Measurements from ENCODE around the gene MYADML2. TPM values are rescaled to one million over a fixed set of nuclear protein-coding genes. Genes with fewer than 3 reads are reported as not detected.

The MYADML2 gene
- total and polyA plus RNA-seq, 2 of the 8 experiments (the other 6 are each of a cell fraction or from before 2014, with no cell fraction given): 0.26 to 0.47 TPM

GRCh38 chr17:81927653-81928543 lies 19.1 kb downstream of the MYADML2 start, which contains the start of gene MAFG (continued):
- TF ChIP-seq, protein P1, sequence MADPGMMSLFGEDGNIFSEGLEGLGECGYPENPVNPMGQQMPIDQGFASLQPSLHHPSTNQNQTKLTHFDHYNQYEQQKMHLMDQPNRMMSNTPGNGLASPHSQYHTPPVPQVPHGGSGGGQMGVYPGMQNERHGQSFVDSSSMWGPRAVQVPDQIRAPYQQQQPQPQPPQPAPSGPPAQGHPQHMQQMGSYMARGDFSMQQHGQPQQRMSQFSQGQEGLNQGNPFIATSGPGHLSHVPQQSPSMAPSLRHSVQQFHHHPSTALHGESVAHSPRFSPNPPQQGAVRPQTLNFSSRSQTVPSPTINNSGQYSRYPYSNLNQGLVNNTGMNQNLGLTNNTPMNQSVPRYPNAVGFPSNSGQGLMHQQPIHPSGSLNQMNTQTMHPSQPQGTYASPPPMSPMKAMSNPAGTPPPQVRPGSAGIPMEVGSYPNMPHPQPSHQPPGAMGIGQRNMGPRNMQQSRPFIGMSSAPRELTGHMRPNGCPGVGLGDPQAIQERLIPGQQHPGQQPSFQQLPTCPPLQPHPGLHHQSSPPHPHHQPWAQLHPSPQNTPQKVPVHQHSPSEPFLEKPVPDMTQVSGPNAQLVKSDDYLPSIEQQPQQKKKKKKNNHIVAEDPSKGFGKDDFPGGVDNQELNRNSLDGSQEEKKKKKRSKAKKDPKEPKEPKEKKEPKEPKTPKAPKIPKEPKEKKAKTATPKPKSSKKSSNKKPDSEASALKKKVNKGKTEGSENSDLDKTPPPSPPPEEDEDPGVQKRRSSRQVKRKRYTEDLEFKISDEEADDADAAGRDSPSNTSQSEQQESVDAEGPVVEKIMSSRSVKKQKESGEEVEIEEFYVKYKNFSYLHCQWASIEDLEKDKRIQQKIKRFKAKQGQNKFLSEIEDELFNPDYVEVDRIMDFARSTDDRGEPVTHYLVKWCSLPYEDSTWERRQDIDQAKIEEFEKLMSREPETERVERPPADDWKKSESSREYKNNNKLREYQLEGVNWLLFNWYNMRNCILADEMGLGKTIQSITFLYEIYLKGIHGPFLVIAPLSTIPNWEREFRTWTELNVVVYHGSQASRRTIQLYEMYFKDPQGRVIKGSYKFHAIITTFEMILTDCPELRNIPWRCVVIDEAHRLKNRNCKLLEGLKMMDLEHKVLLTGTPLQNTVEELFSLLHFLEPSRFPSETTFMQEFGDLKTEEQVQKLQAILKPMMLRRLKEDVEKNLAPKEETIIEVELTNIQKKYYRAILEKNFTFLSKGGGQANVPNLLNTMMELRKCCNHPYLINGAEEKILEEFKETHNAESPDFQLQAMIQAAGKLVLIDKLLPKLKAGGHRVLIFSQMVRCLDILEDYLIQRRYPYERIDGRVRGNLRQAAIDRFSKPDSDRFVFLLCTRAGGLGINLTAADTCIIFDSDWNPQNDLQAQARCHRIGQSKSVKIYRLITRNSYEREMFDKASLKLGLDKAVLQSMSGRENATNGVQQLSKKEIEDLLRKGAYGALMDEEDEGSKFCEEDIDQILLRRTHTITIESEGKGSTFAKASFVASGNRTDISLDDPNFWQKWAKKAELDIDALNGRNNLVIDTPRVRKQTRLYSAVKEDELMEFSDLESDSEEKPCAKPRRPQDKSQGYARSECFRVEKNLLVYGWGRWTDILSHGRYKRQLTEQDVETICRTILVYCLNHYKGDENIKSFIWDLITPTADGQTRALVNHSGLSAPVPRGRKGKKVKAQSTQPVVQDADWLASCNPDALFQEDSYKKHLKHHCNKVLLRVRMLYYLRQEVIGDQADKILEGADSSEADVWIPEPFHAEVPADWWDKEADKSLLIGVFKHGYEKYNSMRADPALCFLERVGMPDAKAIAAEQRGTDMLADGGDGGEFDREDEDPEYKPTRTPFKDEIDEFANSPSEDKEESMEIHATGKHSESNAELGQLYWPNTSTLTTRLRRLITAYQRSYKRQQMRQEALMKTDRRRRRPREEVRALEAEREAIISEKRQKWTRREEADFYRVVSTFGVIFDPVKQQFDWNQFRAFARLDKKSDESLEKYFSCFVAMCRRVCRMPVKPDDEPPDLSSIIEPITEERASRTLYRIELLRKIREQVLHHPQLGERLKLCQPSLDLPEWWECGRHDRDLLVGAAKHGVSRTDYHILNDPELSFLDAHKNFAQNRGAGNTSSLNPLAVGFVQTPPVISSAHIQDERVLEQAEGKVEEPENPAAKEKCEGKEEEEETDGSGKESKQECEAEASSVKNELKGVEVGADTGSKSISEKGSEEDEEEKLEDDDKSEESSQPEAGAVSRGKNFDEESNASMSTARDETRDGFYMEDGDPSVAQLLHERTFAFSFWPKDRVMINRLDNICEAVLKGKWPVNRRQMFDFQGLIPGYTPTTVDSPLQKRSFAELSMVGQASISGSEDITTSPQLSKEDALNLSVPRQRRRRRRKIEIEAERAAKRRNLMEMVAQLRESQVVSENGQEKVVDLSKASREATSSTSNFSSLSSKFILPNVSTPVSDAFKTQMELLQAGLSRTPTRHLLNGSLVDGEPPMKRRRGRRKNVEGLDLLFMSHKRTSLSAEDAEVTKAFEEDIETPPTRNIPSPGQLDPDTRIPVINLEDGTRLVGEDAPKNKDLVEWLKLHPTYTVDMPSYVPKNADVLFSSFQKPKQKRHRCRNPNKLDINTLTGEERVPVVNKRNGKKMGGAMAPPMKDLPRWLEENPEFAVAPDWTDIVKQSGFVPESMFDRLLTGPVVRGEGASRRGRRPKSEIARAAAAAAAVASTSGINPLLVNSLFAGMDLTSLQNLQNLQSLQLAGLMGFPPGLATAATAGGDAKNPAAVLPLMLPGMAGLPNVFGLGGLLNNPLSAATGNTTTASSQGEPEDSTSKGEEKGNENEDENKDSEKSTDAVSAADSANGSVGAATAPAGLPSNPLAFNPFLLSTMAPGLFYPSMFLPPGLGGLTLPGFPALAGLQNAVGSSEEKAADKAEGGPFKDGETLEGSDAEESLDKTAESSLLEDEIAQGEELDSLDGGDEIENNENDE (IDR thresholded peaks at IDR 0.05; ENCODE audit: insufficient replicate concordance, low read length): no peak
- TF ChIP-seq RFX5 (IDR thresholded peaks at IDR 0.05; ENCODE audit: borderline replicate concordance, low read depth, low read length) (no peak), RAD21 (IDR thresholded peaks at IDR 0.05 in 1 of 2, conservative IDR thresholded peaks at IDR 0.05 in 1 of 2; ENCODE audit: low read depth in 2 of 2, low read length in 2 of 2) (peak; percentile 42 to 69), KDM4A (IDR thresholded peaks at IDR 0.05; ENCODE audit: low read depth, low read length, severe bottlenecking) (peak; percentile 90), CTCF (IDR thresholded peaks at IDR 0.05; ENCODE audit: control extremely low read depth in 1 of 3, insufficient read depth in 1 of 3, low read depth in 1 of 3, low read length in 3 of 3) (peak; percentile 60 to 65 (median 63)), TAF7 (optimal IDR thresholded peaks at IDR 0.05; ENCODE audit: borderline replicate concordance, low read depth, low read length) (no peak)
